NT2/D1 (cell line): Measurements from ENCODE around the gene BLID.

Source experiments
- SUZ12 ChIP-seq: IDR thresholded peaks from 2 replicates; pipeline ENCODE4 v1.6.1; 2011; ENCODE audit not compliant: insufficient read length, insufficient read depth; ENCODE audit errors: extremely low read depth
- YY1 ChIP-seq: IDR thresholded peaks from 2 replicates; pipeline ENCODE4 v1.6.1; 2011; ENCODE audit not compliant: insufficient read length, insufficient read depth
- ZNF274 ChIP-seq: IDR thresholded peaks from 2 replicates; pipeline ENCODE4 v1.6.1; 2011; ENCODE audit warnings: mild to moderate bottlenecking, low read depth, low read length

GRCh38 chr11:122120096-122120495 lies 4.1 kb upstream of the BLID start:
- no peak for TF ChIP-seq YY1
- TF ChIP-seq ZNF274 = no peak
- TF ChIP-seq SUZ12 = no peak
